HepG2 (cell line): ENCODE measurements around the gene ZCCHC10. TPM values are rescaled to one million over a fixed set of nuclear protein-coding genes. Genes with fewer than 3 reads are reported as not detected.

Experiments used
- GLI4 ChIP-seq: sonication (generic); formaldehyde crosslinking; IDR thresholded peaks from 2 replicates; pipeline ENCODE4 v1.5.1; 2020; ENCODE audit warnings: missing genetic modification reagents, mild to moderate bottlenecking, moderate library complexity, borderline replicate concordance
- IRX3 ChIP-seq: sonication (generic); formaldehyde crosslinking; IDR thresholded peaks from 2 replicates; pipeline ENCODE4 v1.8.1; 2023; ENCODE audit warnings: mild to moderate bottlenecking, low read depth, missing genetic modification reagents, borderline replicate concordance
- RBAK ChIP-seq: sonication (generic); formaldehyde crosslinking; IDR thresholded peaks from 2 replicates; pipeline ENCODE4 v1.5.1; 2020; ENCODE audit warnings: mild to moderate bottlenecking, missing genetic modification reagents
- ZNF33B ChIP-seq: sonication (generic); formaldehyde crosslinking; IDR thresholded peaks from 2 replicates; pipeline ENCODE4 v1.5.1; 2020; ENCODE audit warnings: mild to moderate bottlenecking, missing genetic modification reagents
- ZNF382 ChIP-seq: sonication (generic); formaldehyde crosslinking; IDR thresholded peaks from 2 replicates; pipeline ENCODE4 v1.5.0; 2020; ENCODE audit warnings: missing genetic modification reagents, mild to moderate bottlenecking, borderline replicate concordance
- ZNF788 ChIP-seq: sonication (generic); formaldehyde crosslinking; IDR thresholded peaks from 2 replicates; pipeline ENCODE4 v1.5.0; 2020; ENCODE audit warnings: mild to moderate bottlenecking, missing genetic modification reagents, borderline replicate concordance
- polyA plus RNA-seq, 8 experiments: library from polyadenylated mRNA; depleted of rRNA in 3 of 8; stranded (reverse) in 7 of 8; unstranded in 1 of 8; fragments of >200 nt; fragmentation: Illumina TruSeq in 4 of 8; extraction: Trizol in 4 of 8; gene quantifications; 2 replicates each; pipeline versions ENCODE4 v1.2.1 to v1.2.3, GENCODE V29; 2011 to 2016; ENCODE audit warnings: low read depth in 4 of 8, missing spikeins in 1 of 8, mixed read lengths in 1 of 8; ENCODE audit not compliant: insufficient read depth in 1 of 8
- total RNA-seq, 5 experiments: library from RNA; depleted of rRNA; stranded (reverse); fragments of >200 nt; fragmentation: Illumina TruSeq; extraction: Trizol; gene quantifications; 2 replicates each; pipeline ENCODE4 v1.2.3, GENCODE V29; 2016; ENCODE audit warnings: low read depth in 1 of 5
- TF ChIP-seq, protein P1 (sequence below): sonication (generic); formaldehyde crosslinking; IDR thresholded peaks from 2 replicates; pipeline ENCODE4 v1.5.0; 2020; ENCODE audit warnings: missing genetic modification reagents
- TF ChIP-seq, protein P2 (sequence below): sonication (generic); formaldehyde crosslinking; IDR thresholded peaks from 2 replicates; pipeline ENCODE4 v1.4.0; 2020; ENCODE audit warnings: mild to moderate bottlenecking, missing genetic modification reagents
- TF ChIP-seq, protein P3 (sequence below): sonication (generic); formaldehyde crosslinking; IDR thresholded peaks from 2 replicates; pipeline ENCODE4 v1.4.0; 2020; ENCODE audit warnings: missing genetic modification reagents
- TF ChIP-seq, protein P4 (sequence below): sonication (generic); formaldehyde crosslinking; IDR thresholded peaks from 2 replicates; pipeline ENCODE4 v1.4.0; 2020; ENCODE audit warnings: missing genetic modification reagents; ENCODE audit errors: not compliant biosample characterization
- TF ChIP-seq, protein P5 (sequence below): sonication (generic); formaldehyde crosslinking; IDR thresholded peaks from 2 replicates; pipeline ENCODE4 v1.8.0; 2022; ENCODE audit warnings: mild to moderate bottlenecking, missing genetic modification reagents, borderline replicate concordance

ZCCHC10 gene
- total and polyA plus RNA-seq, 2 of the 13 experiments (the other 11 are each of a cell fraction or from before 2014, with no cell fraction given), result 40.7 to 48.2 TPM

DNA sequence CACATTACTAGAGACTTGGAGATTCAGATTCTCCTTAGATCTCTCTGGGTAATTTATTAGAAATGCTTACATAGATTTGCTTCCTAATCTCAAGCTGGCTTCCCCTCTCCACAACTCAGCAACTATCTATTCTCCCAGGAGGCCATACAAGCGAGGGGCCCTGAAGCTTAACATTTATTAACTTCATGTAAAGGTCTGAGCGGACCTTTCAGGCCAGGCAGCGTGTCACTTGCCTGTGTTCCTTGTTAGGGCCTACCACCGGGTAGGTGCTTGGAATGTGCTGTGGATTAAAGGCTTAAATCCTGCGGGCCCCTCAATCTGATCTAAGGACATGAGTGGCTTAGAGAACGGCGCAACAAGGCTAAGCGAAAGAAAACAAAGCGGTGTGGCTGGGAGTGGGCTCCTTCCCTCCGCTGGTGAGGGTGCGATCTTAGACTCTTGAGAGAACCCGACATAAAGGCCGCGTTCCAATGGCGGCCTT is 24.8 kb upstream of the ZCCHC10 start (continued):
- TF ChIP-seq, protein P1, sequence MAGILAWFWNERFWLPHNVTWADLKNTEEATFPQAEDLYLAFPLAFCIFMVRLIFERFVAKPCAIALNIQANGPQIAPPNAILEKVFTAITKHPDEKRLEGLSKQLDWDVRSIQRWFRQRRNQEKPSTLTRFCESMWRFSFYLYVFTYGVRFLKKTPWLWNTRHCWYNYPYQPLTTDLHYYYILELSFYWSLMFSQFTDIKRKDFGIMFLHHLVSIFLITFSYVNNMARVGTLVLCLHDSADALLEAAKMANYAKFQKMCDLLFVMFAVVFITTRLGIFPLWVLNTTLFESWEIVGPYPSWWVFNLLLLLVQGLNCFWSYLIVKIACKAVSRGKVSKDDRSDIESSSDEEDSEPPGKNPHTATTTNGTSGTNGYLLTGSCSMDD, result no peak
- TF ChIP-seq ZNF788 (CRISPR knock-in tag) (no peak), ZNF382 (CRISPR knock-in tag) (no peak), RBAK (CRISPR knock-in tag) (no peak), ZNF33B (0 out of 2 replicates have a peak, but pooled peaks have one; percentile 2), GLI4 (CRISPR knock-in tag) (0 out of 2 replicates have a peak, but pooled peaks have one; percentile 0), IRX3 (CRISPR knock-in tag) (0 out of 2 replicates have a peak, but pooled peaks have one; percentile 10)
- TF ChIP-seq, protein P2, sequence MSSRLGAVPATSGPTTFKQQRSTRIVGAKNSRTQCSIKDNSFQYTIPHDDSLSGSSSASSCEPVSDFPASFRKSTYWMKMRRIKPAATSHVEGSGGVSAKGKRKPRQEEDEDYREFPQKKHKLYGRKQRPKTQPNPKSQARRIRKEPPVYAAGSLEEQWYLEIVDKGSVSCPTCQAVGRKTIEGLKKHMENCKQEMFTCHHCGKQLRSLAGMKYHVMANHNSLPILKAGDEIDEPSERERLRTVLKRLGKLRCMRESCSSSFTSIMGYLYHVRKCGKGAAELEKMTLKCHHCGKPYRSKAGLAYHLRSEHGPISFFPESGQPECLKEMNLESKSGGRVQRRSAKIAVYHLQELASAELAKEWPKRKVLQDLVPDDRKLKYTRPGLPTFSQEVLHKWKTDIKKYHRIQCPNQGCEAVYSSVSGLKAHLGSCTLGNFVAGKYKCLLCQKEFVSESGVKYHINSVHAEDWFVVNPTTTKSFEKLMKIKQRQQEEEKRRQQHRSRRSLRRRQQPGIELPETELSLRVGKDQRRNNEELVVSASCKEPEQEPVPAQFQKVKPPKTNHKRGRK (CRISPR knock-in tag), result no peak
- TF ChIP-seq, protein P3, sequence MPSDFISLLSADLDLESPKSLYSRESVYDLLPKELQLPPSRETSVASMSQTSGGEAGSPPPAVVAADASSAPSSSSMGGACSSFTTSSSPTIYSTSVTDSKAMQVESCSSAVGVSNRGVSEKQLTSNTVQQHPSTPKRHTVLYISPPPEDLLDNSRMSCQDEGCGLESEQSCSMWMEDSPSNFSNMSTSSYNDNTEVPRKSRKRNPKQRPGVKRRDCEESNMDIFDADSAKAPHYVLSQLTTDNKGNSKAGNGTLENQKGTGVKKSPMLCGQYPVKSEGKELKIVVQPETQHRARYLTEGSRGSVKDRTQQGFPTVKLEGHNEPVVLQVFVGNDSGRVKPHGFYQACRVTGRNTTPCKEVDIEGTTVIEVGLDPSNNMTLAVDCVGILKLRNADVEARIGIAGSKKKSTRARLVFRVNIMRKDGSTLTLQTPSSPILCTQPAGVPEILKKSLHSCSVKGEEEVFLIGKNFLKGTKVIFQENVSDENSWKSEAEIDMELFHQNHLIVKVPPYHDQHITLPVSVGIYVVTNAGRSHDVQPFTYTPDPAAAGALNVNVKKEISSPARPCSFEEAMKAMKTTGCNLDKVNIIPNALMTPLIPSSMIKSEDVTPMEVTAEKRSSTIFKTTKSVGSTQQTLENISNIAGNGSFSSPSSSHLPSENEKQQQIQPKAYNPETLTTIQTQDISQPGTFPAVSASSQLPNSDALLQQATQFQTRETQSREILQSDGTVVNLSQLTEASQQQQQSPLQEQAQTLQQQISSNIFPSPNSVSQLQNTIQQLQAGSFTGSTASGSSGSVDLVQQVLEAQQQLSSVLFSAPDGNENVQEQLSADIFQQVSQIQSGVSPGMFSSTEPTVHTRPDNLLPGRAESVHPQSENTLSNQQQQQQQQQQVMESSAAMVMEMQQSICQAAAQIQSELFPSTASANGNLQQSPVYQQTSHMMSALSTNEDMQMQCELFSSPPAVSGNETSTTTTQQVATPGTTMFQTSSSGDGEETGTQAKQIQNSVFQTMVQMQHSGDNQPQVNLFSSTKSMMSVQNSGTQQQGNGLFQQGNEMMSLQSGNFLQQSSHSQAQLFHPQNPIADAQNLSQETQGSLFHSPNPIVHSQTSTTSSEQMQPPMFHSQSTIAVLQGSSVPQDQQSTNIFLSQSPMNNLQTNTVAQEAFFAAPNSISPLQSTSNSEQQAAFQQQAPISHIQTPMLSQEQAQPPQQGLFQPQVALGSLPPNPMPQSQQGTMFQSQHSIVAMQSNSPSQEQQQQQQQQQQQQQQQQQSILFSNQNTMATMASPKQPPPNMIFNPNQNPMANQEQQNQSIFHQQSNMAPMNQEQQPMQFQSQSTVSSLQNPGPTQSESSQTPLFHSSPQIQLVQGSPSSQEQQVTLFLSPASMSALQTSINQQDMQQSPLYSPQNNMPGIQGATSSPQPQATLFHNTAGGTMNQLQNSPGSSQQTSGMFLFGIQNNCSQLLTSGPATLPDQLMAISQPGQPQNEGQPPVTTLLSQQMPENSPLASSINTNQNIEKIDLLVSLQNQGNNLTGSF (CRISPR knock-in tag), result 0 out of 2 replicates have a peak, but pooled peaks have one; percentile 57
- TF ChIP-seq, protein P4, sequence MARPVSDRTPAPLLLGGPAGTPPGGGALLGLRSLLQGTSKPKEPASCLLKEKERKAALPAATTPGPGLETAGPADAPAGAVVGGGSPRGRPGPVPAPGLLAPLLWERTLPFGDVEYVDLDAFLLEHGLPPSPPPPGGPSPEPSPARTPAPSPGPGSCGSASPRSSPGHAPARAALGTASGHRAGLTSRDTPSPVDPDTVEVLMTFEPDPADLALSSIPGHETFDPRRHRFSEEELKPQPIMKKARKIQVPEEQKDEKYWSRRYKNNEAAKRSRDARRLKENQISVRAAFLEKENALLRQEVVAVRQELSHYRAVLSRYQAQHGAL (CRISPR knock-in tag), result no peak
- TF ChIP-seq, protein P5, sequence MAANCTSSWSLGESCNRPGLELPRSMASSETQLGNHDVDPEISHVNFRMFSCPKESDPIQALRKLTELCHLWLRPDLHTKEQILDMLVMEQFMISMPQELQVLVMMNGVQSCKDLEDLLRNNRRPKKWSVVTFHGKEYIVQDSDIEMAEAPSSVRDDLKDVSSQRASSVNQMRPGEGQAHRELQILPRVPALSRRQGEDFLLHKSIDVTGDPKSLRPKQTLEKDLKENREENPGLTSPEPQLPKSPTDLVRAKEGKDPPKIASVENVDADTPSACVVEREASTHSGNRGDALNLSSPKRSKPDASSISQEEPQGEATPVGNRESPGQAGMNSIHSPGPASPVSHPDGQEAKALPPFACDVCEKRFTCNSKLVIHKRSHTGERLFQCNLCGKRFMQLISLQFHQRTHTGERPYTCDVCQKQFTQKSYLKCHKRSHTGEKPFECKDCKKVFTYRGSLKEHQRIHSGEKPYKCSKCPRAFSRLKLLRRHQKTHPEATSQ, result no peak
